GM12878 (cell line): Measurements from ENCODE around the gene LMBR1.

Experiments
- BHLHE40 ChIP-seq, 2 experiments: fragments of 450-650 bp in 1 of 2; IDR thresholded peaks; 2 replicates each; pipeline ENCODE4 v1.6.1; 2011 to 2017; ENCODE audit warnings: low read depth in 2 of 2, borderline replicate concordance in 1 of 2, improper control_type of control experiment in 1 of 2, low read length in 1 of 2, mild to moderate bottlenecking in 1 of 2
- CTCF ChIP-seq, 3 experiments: IDR thresholded peaks in 2 of 3; conservative IDR thresholded peaks in 1 of 3; 2 replicates each; pipeline ENCODE4 v1.5.1; 2011; ENCODE audit warnings: low read depth in 3 of 3, low read length in 3 of 3, mild to moderate bottlenecking in 3 of 3, control low read depth in 2 of 3, moderate library complexity in 2 of 3, inconsistent platforms in 1 of 3, mixed read lengths in 1 of 3; ENCODE audit not compliant: control insufficient read depth in 2 of 3, insufficient read depth in 1 of 3; ENCODE audit errors: extremely low read depth in 1 of 3

- TF ChIP-seq CTCF (IDR thresholded peaks at IDR 0.05 in 2 of 3, conservative IDR thresholded peaks at IDR 0.05 in 1 of 3; ENCODE audit: control insufficient read depth in 2 of 3, extremely low read depth in 1 of 3, insufficient read depth in 1 of 3, low read depth in 3 of 3, low read length in 3 of 3) (no peak), BHLHE40 (IDR thresholded peaks at IDR 0.05; ENCODE audit: borderline replicate concordance in 1 of 2, low read depth in 2 of 2, low read length in 1 of 2) (no peak)
Measured at GRCh38 chr7:156731651-156732050, 161.3 kb downstream of the LMBR1 start.
